BJ (cell line): ENCODE results near the gene WNT4. TPM values are rescaled to one million over a fixed set of nuclear protein-coding genes. Genes with fewer than 3 reads are reported as not detected.

Source experiments
- CTCF ChIA-PET: fragments of 350-600 bp; formaldehyde crosslinking; extraction: SDS; loops from one replicate; lab custom pipeline; 2021; ENCODE audit warnings: antibody characterized with exemption, inconsistent platforms; lab: Yijun Ruan, JAX
- POLR2A ChIA-PET: fragments of 300-600 bp; sonication (Branson Sonifier 250); formaldehyde crosslinking; extraction: SDS; loops from one replicate; lab custom pipeline; 2021; ENCODE audit warnings: antibody characterized with exemption; lab: Charles Lee
- DNase-seq: peaks from one replicate; pipeline ENCODE4 v3.0.0-alpha.2; 2011; ENCODE audit warnings: low read depth
- H3K27me3 ChIP-seq: 2 replicates; pipeline ENCODE4 v1.6.0; 2011; ENCODE audit warnings: low read length; ENCODE audit not compliant: control insufficient read depth, insufficient read depth
- H3K36me3 ChIP-seq: 2 replicates; pipeline ENCODE4 v1.5.1; 2011; ENCODE audit warnings: low read length; ENCODE audit not compliant: control insufficient read depth, insufficient read depth
- H3K4me3 ChIP-seq: 2 replicates; pipeline ENCODE4 v1.5.1; 2011; ENCODE audit warnings: low read depth, mild to moderate bottlenecking, control low read depth, low read length
- CTCF ChIP-seq: IDR thresholded peaks from 2 replicates; pipeline ENCODE4 v1.5.1; 2011; ENCODE audit warnings: low read depth, mild to moderate bottlenecking, control low read depth, inconsistent platforms, low read length, moderate library complexity; ENCODE audit not compliant: insufficient read depth
- polyA plus RNA-seq: library from polyadenylated mRNA; depleted of rRNA; stranded (reverse); fragments of >200 nt; gene quantifications from 2 replicates; pipeline ENCODE4 v1.2.3, GENCODE V29; 2011

WNT4 gene
- polyA plus RNA-seq, 1 experiment: 0.13 TPM

DNA sequence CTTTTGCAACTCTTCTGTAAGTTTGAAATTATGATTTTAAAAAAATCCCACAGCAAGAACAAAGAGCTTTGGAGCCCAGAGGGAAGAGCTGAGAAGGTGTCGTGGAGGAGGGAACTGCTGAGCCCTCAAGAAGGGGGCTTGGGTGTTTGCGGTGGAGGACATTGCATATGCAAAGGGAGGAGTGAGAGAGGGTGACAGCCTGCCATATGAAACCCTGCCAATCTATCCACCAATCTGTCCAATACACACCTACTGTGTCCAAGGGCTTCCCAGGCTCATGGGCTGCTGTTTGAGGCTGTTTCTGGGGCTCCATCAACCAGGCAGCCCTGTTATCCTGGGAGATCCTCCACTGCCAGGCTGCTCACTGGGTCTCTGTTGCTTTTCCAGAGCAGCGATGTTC lies 15.2 kb downstream of the WNT4 start:
- Histone ChIP-seq H3K27me3 (no peaks in the 10 kb centered on the region), H3K4me3 (no peak overlapping the region), H3K36me3 (no peaks in the 10 kb centered on the region; the same call in 1 of the 2 replicates)
- TF ChIP-seq CTCF: no peak
- POLR2A ChIA-PET: no interaction called here
- CTCF ChIA-PET: no interaction called here
- no peak for DNase-seq

- CTCF ChIA-PET: no interaction called here
- no peak for TF ChIP-seq CTCF
These were observed 15.6 kb downstream of the WNT4 start for GRCh38 chr1:22127248-22127647.

GRCh38 chr1:22126531-22126930 lies 16.4 kb downstream of the WNT4 start:
- H3K36me3 ChIP-seq: no peaks in the 10 kb centered on the region; the same call in 1 of the 2 replicates
- no peak overlapping the region for H3K4me3 ChIP-seq
- ChIA-PET POLR2A (no interaction called here), CTCF (no interaction called here)
- H3K27me3 ChIP-seq: no peaks in the 10 kb centered on the region
- TF ChIP-seq CTCF: no peak
- DNase-seq: no peak

More at GRCh38 chr1:22127248-22127647, 15.6 kb downstream of the WNT4 start:
- POLR2A ChIA-PET: no interaction called here
- DNase-seq: no peak
- no peaks in the 10 kb centered on the region for H3K27me3 ChIP-seq
- no peak overlapping the region for H3K4me3 ChIP-seq
- H3K36me3 ChIP-seq: no peaks in the 10 kb centered on the region; the same call in 1 of the 2 replicates

DNA sequence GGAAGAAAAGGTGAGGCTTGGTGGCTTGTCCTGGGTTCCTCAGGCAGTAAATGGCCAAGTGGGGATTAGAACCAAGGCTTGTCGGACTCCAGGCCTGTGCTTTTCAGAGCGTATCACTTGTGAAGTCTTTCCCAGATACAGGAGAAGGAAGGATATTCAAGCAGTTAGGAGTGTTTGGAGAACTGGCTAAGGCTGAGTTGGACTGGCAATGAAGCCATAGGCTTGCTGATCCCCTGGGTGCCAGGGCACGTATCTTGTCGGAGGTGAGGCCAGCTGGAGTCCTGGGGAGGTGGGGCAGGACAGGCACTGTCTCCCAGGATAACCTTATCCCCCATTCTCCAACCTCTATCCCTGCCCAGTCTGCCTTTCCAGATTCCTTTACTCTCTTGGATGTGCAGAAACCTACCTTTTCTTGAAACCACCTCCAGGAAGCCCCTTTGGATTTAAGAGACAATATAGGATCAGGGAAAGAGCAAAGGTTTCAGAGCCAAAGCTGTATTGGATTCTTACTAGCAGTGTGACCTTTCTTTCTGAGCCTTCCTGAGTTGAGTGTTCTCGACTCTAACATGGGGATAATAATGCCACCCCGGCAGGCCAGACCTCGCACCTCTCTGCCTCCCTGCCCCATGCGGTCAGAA lies 18.2 kb downstream of the WNT4 start:
- Histone ChIP-seq H3K36me3 (no peaks in the 10 kb centered on the region; the same call in 1 of the 2 replicates), H3K27me3 (no peaks in the 10 kb centered on the region), H3K4me3 (no peak overlapping the region)
- DNase-seq: no peak
- POLR2A ChIA-PET: no interaction called here
- CTCF ChIA-PET: no interaction called here
- no peak for TF ChIP-seq CTCF

- no peak for DNase-seq
- no peak for TF ChIP-seq CTCF
- Histone ChIP-seq H3K4me3 (no peak overlapping the region), H3K27me3 (no peaks in the 10 kb centered on the region), H3K36me3 (no peaks in the 10 kb centered on the region; the same call in 1 of the 2 replicates)
- ChIA-PET CTCF (interaction anchor here (1.0 kb wide), 1 partner anchor 9 kb away, joined by 4 read pairs; no protein-coding TSS in a partner anchor), POLR2A (no interaction called here)
These were observed 18.9 kb downstream of the WNT4 start for GRCh38 chr1:22123901-22124404.
